OCI-LY1 (cell line): ENCODE measurements around the gene ZCCHC7.

Source experiments
- H2AFZ ChIP-seq: fragments of 200-600 bp; sonication (generic), shearing (Covaris generic); 2 replicates; pipeline ENCODE4 v1.6.0; 2014; ENCODE audit warnings: antibody characterized with exemption, mild to moderate bottlenecking, low read length
- H3F3A ChIP-seq: fragments of 200-600 bp; sonication (generic), shearing (Covaris generic); 2 replicates; pipeline ENCODE4 v1.6.0; 2014; ENCODE audit warnings: mild to moderate bottlenecking, antibody characterized with exemption, low read length, moderate library complexity; ENCODE audit not compliant: insufficient read depth
- H3K27ac ChIP-seq: fragments of 200-600 bp; sonication (generic); 2 replicates; pipeline ENCODE4 v1.5.1; 2014; ENCODE audit warnings: low read length, mixed run types, mild to moderate bottlenecking, low read depth; ENCODE audit not compliant: poor library complexity, severe bottlenecking
- H3K27me3 ChIP-seq: fragments of 200-600 bp; sonication (generic); 2 replicates; pipeline ENCODE4 v1.6.0; 2014; ENCODE audit warnings: antibody characterized with exemption, mild to moderate bottlenecking, low read length, moderate library complexity; ENCODE audit not compliant: insufficient read depth
- H3K36me3 ChIP-seq: fragments of 200-600 bp; sonication (generic); 2 replicates; pipeline ENCODE4 v1.6.1; 2014; ENCODE audit warnings: mild to moderate bottlenecking, antibody characterized with exemption, low read length, moderate library complexity, mixed read lengths; ENCODE audit not compliant: insufficient read depth
- H3K4me1 ChIP-seq: fragments of 200-600 bp; sonication (generic); 2 replicates; pipeline ENCODE4 v1.5.1; 2014; ENCODE audit warnings: mild to moderate bottlenecking, low read length, moderate library complexity; ENCODE audit not compliant: insufficient read depth, severe bottlenecking
- H3K4me2 ChIP-seq: fragments of 200-600 bp; sonication (generic), shearing (Covaris generic); 2 replicates; pipeline ENCODE4 v1.6.1; 2014; ENCODE audit warnings: low read length
- H3K4me3 ChIP-seq: fragments of 200-600 bp; sonication (generic); 2 replicates; pipeline ENCODE4 v1.5.1; 2014; ENCODE audit warnings: low read length, low read depth, mild to moderate bottlenecking, mixed read lengths; ENCODE audit not compliant: poor library complexity, severe bottlenecking
- H3K79me2 ChIP-seq: fragments of 200-600 bp; shearing (Covaris generic); 2 replicates; pipeline ENCODE4 v1.6.1; 2016; ENCODE audit warnings: mixed run types, low read length, mixed read lengths; ENCODE audit not compliant: insufficient read depth
- H3K9ac ChIP-seq: fragments of 200-600 bp; sonication (generic), shearing (Covaris generic); 2 replicates; pipeline ENCODE4 v1.6.1; 2014; ENCODE audit warnings: mild to moderate bottlenecking, low read length, mixed read lengths
- H3K9me2 ChIP-seq: fragments of 200-600 bp; sonication (generic), shearing (Covaris generic); 2 replicates; pipeline ENCODE4 v1.6.1; 2014; ENCODE audit warnings: low read depth, mild to moderate bottlenecking, low read length, mixed read lengths
- H3K9me3 ChIP-seq: fragments of 200-600 bp; shearing (Covaris generic); 2 replicates; pipeline ENCODE4 v1.6.1; 2014; ENCODE audit warnings: low read length, mixed read lengths
- H4K20me1 ChIP-seq: fragments of 200-600 bp; sonication (generic), shearing (Covaris generic); 2 replicates; pipeline ENCODE4 v1.6.0; 2016; ENCODE audit warnings: mild to moderate bottlenecking, low read length; ENCODE audit not compliant: insufficient read depth
- CTCF ChIP-seq: fragments of 200-600 bp; sonication (generic), shearing (Covaris generic); IDR thresholded peaks from 2 replicates; pipeline ENCODE4 v1.5.1; 2017; ENCODE audit warnings: mild to moderate bottlenecking, antibody characterized with exemption, low read length, moderate library complexity, mixed read lengths
- EZH2 ChIP-seq: fragments of 200-600 bp; sonication (generic), shearing (Covaris generic); IDR thresholded peaks from 2 replicates; pipeline ENCODE4 v1.8.0; 2017; ENCODE audit warnings: borderline replicate concordance, mixed run types, mild to moderate bottlenecking, antibody characterized with exemption, low read length, moderate library complexity, mixed read lengths

Gene ZCCHC7

GRCh38 chr9:37238122-37238521 is 117.7 kb downstream of the ZCCHC7 start:
- no peak overlapping the region for H3K27ac ChIP-seq
- TF ChIP-seq CTCF (no peak), EZH2 (no peak)
- no peak overlapping the region for H3K4me3 ChIP-seq
- H3K27me3 ChIP-seq: no peaks in the 10 kb centered on the region
- peaks cover 81% of the 10 kb centered on the region for H3K79me2 ChIP-seq
- H3K9me3 ChIP-seq: no peaks in the 10 kb centered on the region
- no peaks in the 10 kb centered on the region for H3K9me2 ChIP-seq
- no peak overlapping the region for H3K4me2 ChIP-seq
- peaks cover 48% of the 10 kb centered on the region for H3K4me1 ChIP-seq
- no peak overlapping the region for H2AFZ ChIP-seq
- H4K20me1 ChIP-seq: no peaks in the 10 kb centered on the region
- no peak overlapping the region for H3K9ac ChIP-seq
- H3F3A ChIP-seq: no peaks in the 10 kb centered on the region
- peaks cover 50% of the 10 kb centered on the region for H3K36me3 ChIP-seq

GRCh38 chr9:37239224-37239859 is 119.0 kb downstream of the ZCCHC7 start:
- H3K9me2 ChIP-seq: no peaks in the 10 kb centered on the region
- no peaks in the 10 kb centered on the region for H3K9me3 ChIP-seq
- H3K27ac ChIP-seq: peak overlapping the region; percentile 42
- H3F3A ChIP-seq: no peaks in the 10 kb centered on the region
- TF ChIP-seq EZH2 (no peak), CTCF (no peak)
- H3K4me2 ChIP-seq: no peak overlapping the region
- no peak overlapping the region for H3K9ac ChIP-seq
- H2AFZ ChIP-seq: no peak overlapping the region
- peaks cover 42% of the 10 kb centered on the region for H3K36me3 ChIP-seq
- H3K4me3 ChIP-seq: no peak overlapping the region
- H3K79me2 ChIP-seq: peaks cover 85% of the 10 kb centered on the region
- H4K20me1 ChIP-seq: no peaks in the 10 kb centered on the region
- H3K27me3 ChIP-seq: no peaks in the 10 kb centered on the region
- H3K4me1 ChIP-seq: peaks cover 58% of the 10 kb centered on the region

GRCh38 chr9:37239921-37240320 is 119.5 kb downstream of the ZCCHC7 start:
- H3K9me2 ChIP-seq: no peaks in the 10 kb centered on the region
- no peak overlapping the region for H3K4me2 ChIP-seq
- H4K20me1 ChIP-seq: no peaks in the 10 kb centered on the region
- H3K9me3 ChIP-seq: no peaks in the 10 kb centered on the region
- H3K27me3 ChIP-seq: no peaks in the 10 kb centered on the region
- H3K4me3 ChIP-seq: no peak overlapping the region
- H3K36me3 ChIP-seq: peaks cover 40% of the 10 kb centered on the region
- H3K79me2 ChIP-seq: peaks cover 86% of the 10 kb centered on the region
- H2AFZ ChIP-seq: no peak overlapping the region
- H3F3A ChIP-seq: no peaks in the 10 kb centered on the region
- H3K4me1 ChIP-seq: peaks cover 58% of the 10 kb centered on the region
- TF ChIP-seq EZH2 (no peak), CTCF (no peak)
- peak overlapping the region; percentile 42 for H3K27ac ChIP-seq
- no peak overlapping the region for H3K9ac ChIP-seq
